ENCODE results near the gene SYNPR. TPM values are rescaled to one million over a fixed set of nuclear protein-coding genes. Genes with fewer than 3 reads are reported as not detected.

The SYNPR gene
- total RNA-seq, 1 experiment from 2014 or later: not detected

DNA sequence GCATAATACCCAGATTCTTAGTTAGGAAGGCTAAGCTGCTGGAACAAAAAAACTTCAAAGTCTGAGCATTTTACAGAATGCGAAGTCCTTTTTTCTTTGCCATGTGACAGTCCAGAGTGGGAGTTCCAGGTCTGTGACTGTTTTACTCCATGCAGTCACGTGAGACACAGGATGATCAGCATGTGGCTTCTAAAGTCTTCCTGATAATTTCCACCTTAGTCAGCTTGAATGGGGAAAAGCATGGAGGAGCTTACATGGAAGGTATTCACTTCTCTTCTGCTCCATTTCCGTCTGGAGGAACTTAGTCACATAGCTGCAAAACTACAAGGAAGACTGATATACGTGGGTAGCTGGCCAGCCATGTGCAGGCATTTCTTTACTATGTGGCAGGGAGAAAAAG lies 376.1 kb downstream of the SYNPR start:
- H3K27ac ChIP-seq: no peak overlapping the region
- no peaks in the 10 kb centered on the region for H3K9me3 ChIP-seq (replicated peaks)
- H3K4me3 ChIP-seq: no peak overlapping the region
- no peaks in the 10 kb centered on the region for H3K4me1 ChIP-seq
- no peaks in the 10 kb centered on the region for H3K27me3 ChIP-seq
- no peak for DNase-seq
- H3K36me3 ChIP-seq: no peaks in the 10 kb centered on the region

DNA sequence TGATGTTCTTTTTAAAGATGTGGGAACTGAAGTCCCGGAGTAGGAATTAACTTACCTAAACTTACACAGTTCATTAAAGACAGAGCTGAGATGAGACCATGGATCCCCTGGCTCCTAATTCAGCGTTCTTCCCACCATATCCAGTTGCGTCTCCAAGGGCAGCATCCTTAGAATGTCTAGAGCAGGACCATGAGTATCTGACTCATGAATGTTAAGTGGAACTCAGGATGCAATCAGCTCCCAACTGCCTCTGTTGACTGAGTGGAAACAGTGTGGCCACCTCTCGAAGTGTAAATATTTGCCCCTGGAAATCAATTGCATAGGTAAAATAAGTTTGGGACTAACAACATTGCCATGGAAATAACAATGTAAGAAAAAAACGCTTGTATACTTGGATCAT lies 376.8 kb downstream of the SYNPR start:
- H3K4me1 ChIP-seq: no peaks in the 10 kb centered on the region
- H3K9me3 ChIP-seq (replicated peaks): no peaks in the 10 kb centered on the region
- H3K4me3 ChIP-seq: no peak overlapping the region
- H3K36me3 ChIP-seq: no peaks in the 10 kb centered on the region
- no peaks in the 10 kb centered on the region for H3K27me3 ChIP-seq
- no peak for DNase-seq
- H3K27ac ChIP-seq: no peak overlapping the region

DNA sequence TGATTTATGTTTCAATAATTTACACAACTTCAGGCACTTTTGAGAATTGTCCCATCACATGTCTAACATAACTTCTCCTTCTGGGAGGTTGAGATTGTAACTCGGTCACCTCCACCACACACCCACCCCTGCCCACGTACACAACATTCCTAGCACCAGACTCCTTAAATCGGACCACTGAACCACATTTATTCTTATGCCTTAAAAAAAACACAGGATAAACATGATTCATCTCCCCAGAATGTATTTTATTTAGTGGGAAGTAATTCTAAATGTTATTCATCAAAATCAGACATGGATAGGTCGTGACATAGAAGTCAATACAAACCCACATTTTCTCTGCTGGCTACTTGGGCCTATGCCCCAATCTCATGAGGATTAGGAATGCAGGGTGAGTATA lies 377.4 kb downstream of the SYNPR start:
- DNase-seq: no peak
- no peaks in the 10 kb centered on the region for H3K9me3 ChIP-seq (replicated peaks)
- no peak overlapping the region for H3K4me3 ChIP-seq
- H3K27me3 ChIP-seq: no peaks in the 10 kb centered on the region
- no peaks in the 10 kb centered on the region for H3K4me1 ChIP-seq
- H3K27ac ChIP-seq: no peak overlapping the region
- H3K36me3 ChIP-seq: no peaks in the 10 kb centered on the region

DNA sequence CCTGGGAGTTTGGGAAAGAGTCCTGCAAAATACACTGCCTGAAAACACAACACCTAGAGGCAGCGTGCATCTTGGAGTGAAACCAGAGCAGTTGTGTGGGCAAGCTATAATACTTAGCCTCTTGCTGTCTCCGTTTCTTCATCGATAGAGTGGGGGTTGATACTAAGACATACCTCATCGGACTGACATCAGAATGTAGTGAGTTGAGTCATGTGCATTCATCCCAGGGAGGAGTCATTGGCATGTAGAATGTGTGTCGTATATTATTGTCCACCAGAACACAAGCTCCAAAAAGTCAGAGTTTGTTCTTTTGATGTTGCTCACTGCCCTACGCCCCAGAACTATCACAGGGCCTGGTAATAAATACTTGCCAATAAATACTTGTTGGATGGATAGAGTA lies 378.7 kb downstream of the SYNPR start:
- Histone ChIP-seq H3K4me1 (no peaks in the 10 kb centered on the region), H3K36me3 (no peaks in the 10 kb centered on the region), H3K27me3 (no peaks in the 10 kb centered on the region), H3K4me3 (no peak overlapping the region), H3K27ac (no peak overlapping the region), H3K9me3 (replicated peaks) (no peaks in the 10 kb centered on the region)
- no peak for DNase-seq

DNA sequence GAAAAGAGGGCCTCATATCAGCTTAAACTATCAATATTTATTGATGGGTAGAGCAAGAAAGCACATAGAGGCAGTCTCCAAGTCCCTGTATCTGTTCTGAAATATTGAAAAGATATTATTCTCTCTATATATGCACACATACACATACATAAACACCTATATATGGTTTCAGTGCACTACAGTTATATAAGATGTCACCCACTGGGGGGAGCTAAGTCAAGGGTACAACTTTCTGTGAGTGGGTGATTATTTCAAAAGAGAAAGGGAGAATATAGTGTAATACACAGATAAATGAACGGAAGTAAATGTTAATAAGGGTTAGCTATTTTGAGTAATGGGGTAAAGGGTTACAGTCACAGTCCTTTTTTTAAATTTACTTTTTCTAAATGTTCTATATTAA lies 383.1 kb downstream of the SYNPR start:
- no peaks in the 10 kb centered on the region for H3K27me3 ChIP-seq
- H3K36me3 ChIP-seq: no peaks in the 10 kb centered on the region
- no peak overlapping the region for H3K4me3 ChIP-seq
- H3K9me3 ChIP-seq (replicated peaks): no peaks in the 10 kb centered on the region
- H3K27ac ChIP-seq: no peak overlapping the region
- H3K4me1 ChIP-seq: no peaks in the 10 kb centered on the region
- peak in 1 of 2 experiments; percentile 6 for DNase-seq

DNA sequence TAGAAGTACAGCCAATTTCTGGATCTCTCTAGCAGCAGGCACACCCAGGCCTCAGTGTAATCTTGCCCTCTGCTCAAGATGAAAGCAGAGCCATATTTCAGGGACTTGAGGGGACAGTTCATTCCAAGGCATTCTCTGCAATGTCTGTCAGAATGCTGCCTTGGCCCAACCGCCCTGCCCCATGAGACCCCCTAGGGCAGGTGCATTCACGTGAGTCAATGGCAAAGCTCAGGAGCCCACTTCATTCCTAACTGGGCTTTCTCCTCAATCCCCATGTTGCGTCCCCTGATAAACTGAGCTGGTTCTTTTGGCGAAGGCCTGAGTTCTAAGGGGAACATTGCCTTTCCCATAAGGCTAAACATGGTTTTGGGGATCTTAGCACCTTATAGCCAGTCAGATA lies 383.9 kb downstream of the SYNPR start:
- H3K9me3 ChIP-seq (replicated peaks): no peaks in the 10 kb centered on the region
- no peaks in the 10 kb centered on the region for H3K27me3 ChIP-seq
- no peak for DNase-seq
- H3K36me3 ChIP-seq: no peaks in the 10 kb centered on the region
- no peak overlapping the region for H3K27ac ChIP-seq
- H3K4me3 ChIP-seq: no peak overlapping the region
- no peaks in the 10 kb centered on the region for H3K4me1 ChIP-seq

DNA sequence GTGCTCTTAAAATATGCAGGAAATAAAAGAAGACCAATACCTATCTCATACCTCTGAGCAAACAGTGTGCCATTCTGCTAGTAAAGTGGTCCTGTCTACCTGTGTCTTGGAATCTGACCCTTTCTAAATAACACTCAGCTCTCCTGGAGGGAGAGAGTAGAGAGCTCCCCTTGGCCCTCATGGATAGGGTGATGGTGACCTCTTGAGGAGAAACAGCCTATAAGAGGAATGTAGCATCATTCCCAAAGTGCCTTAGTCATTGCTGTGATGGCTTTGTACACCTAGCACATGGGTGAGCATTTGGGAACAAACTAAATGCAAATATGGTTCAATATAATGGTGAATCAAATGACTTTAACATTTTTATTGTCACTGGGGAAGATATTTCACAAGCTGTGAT lies 384.4 kb downstream of the SYNPR start:
- Histone ChIP-seq H3K36me3 (no peaks in the 10 kb centered on the region), H3K27me3 (no peaks in the 10 kb centered on the region), H3K27ac (no peak overlapping the region), H3K4me3 (no peak overlapping the region), H3K4me1 (no peaks in the 10 kb centered on the region), H3K9me3 (replicated peaks) (no peaks in the 10 kb centered on the region)
- DNase-seq: no peak
